ENCODE data around the gene CIBAR2.

Gene CIBAR2

GRCh38 chr16:85068746-85069145, 43.5 kb downstream of the CIBAR2 start:
- DNase-seq (ENCODE audit: low read depth in 1 of 2, low spot score in 1 of 2) = no peak
- no peak overlapping the region for H3K4me3 ChIP-seq (replicated peaks; ENCODE audit: insufficient read depth, low read length)
- TF ChIP-seq REST (IDR thresholded peaks at IDR 0.05; ENCODE audit: insufficient replicate concordance, low read depth) = no peak
- no peak for TF ChIP-seq GABPA (IDR thresholded peaks at IDR 0.05; ENCODE audit: low read depth)
- TF ChIP-seq POLR2AphosphoS5 (IDR thresholded peaks at IDR 0.05; ENCODE audit: low read depth) = no peak
- TF ChIP-seq CTCF (IDR thresholded peaks at IDR 0.05; ENCODE audit: insufficient read depth, low read length) = no peak
- TF ChIP-seq SPI1 (IDR thresholded peaks at IDR 0.05; ENCODE audit: borderline replicate concordance, low read depth) = no peak
- no peaks in the 10 kb centered on the region for H3K27me3 ChIP-seq (ENCODE audit: insufficient read depth, poor library complexity, severe bottlenecking)
- no peak overlapping the region for H3K27ac ChIP-seq (replicated peaks)

- no peak for DNase-seq (ENCODE audit: low read depth in 1 of 2, low spot score in 1 of 2)
- Histone ChIP-seq H3K4me3 (replicated peaks; ENCODE audit: insufficient read depth, low read length) (no peak overlapping the region), H3K27me3 (ENCODE audit: insufficient read depth, poor library complexity, severe bottlenecking) (no peaks in the 10 kb centered on the region), H3K27ac (replicated peaks) (no peak overlapping the region)
- TF ChIP-seq CTCF (IDR thresholded peaks at IDR 0.05; ENCODE audit: insufficient read depth, low read length) (no peak), POLR2AphosphoS5 (IDR thresholded peaks at IDR 0.05; ENCODE audit: low read depth) (no peak), GABPA (IDR thresholded peaks at IDR 0.05; ENCODE audit: low read depth) (no peak), REST (IDR thresholded peaks at IDR 0.05; ENCODE audit: insufficient replicate concordance, low read depth) (no peak), SPI1 (IDR thresholded peaks at IDR 0.05; ENCODE audit: borderline replicate concordance, low read depth) (no peak)
Observed at GRCh38 chr16:85067426-85067825, 44.8 kb downstream of the CIBAR2 start.

GRCh38 chr16:85067024-85067423, 45.2 kb downstream of the CIBAR2 start:
- Histone ChIP-seq H3K27me3 (ENCODE audit: insufficient read depth, poor library complexity, severe bottlenecking) (no peaks in the 10 kb centered on the region), H3K27ac (replicated peaks) (no peak overlapping the region), H3K4me3 (replicated peaks; ENCODE audit: insufficient read depth, low read length) (no peak overlapping the region)
- no peak for TF ChIP-seq CTCF (IDR thresholded peaks at IDR 0.05; ENCODE audit: insufficient read depth, low read length)
- no peak for TF ChIP-seq GABPA (IDR thresholded peaks at IDR 0.05; ENCODE audit: low read depth)
- TF ChIP-seq REST (IDR thresholded peaks at IDR 0.05; ENCODE audit: insufficient replicate concordance, low read depth) = no peak
- TF ChIP-seq SPI1 (IDR thresholded peaks at IDR 0.05; ENCODE audit: borderline replicate concordance, low read depth) = no peak
- no peak for TF ChIP-seq POLR2AphosphoS5 (IDR thresholded peaks at IDR 0.05; ENCODE audit: low read depth)
- DNase-seq (ENCODE audit: low read depth in 1 of 2, low spot score in 1 of 2) = no peak

All from HL-60 (cell line).